Fibroblast of pulmonary artery (primary cell): ENCODE data around the gene ZGRF1.
"Not testable (repeated sequence)": the region's sequence is repeated elsewhere in the genome, so short reads cannot be mapped to it uniquely, and the experiment has no call there.

ENCODE experiments used
- DNase-seq: peaks from one replicate; pipeline ENCODE4 v3.0.0-alpha.2; 2010; ENCODE audit warnings: low read depth
- H3K4me3 ChIP-seq: replicated peaks from 2 replicates; pipeline ENCODE4 v1.5.1; 2011; ENCODE audit warnings: low read depth, mild to moderate bottlenecking, control low read depth, low read length, moderate library complexity
- CTCF ChIP-seq: IDR thresholded peaks from 2 replicates; pipeline ENCODE4 v1.5.1; 2011; ENCODE audit warnings: mild to moderate bottlenecking, control low read depth, low read length, inconsistent platforms; ENCODE audit errors: missing control alignments

The ZGRF1 gene

GRCh38 chr4:112531146-112531545 lies 105.6 kb downstream of the ZGRF1 start:
- TF ChIP-seq CTCF: no peak
- H3K4me3 ChIP-seq: no peak overlapping the region
- DNase-seq: no peak

- TF ChIP-seq CTCF: no peak
- DNase-seq: no peak
- no peak overlapping the region for H3K4me3 ChIP-seq
Observed at GRCh38 chr4:112526061-112526460, 110.6 kb downstream of the ZGRF1 start.

GRCh38 chr4:112523764-112524505 lies 112.8 kb downstream of the ZGRF1 start:
- peak overlapping the region; percentile 43 for H3K4me3 ChIP-seq
- peak; percentile 35 for DNase-seq
- TF ChIP-seq CTCF: peak; percentile 40

GRCh38 chr4:112523008-112523721 lies 113.5 kb downstream of the ZGRF1 start:
- DNase-seq: peak; percentile 34
- H3K4me3 ChIP-seq: peak overlapping the region; percentile 43
- TF ChIP-seq CTCF: no peak

- not testable (repeated sequence) for H3K4me3 ChIP-seq, DNase-seq
Observed at GRCh38 chr4:112522431-112522830, 114.3 kb downstream of the ZGRF1 start.

GRCh38 chr4:112521123-112522023 lies 115.3 kb downstream of the ZGRF1 start:
- H3K4me3 ChIP-seq: no peak overlapping the region
- no peak for DNase-seq
- TF ChIP-seq CTCF: no peak

- no peak for TF ChIP-seq CTCF
- H3K4me3 ChIP-seq: no peak overlapping the region
- no peak for DNase-seq
Observed at GRCh38 chr4:112520598-112521122, 116.0 kb downstream of the ZGRF1 start.
